Nephron (organoid): ENCODE data around the gene VAMP7.
"Not testable (repeated sequence)": the region's sequence is repeated elsewhere in the genome, so short reads cannot be mapped to it uniquely, and the experiment has no call there.

Experiments
- H3K27ac Mint-ChIP-seq, 3 experiments: 2 replicates each; pipeline ENCODE4 v1.8.0; 2020; ENCODE audit warnings: mixed read lengths in 3 of 3, mild to moderate bottlenecking in 2 of 3, moderate library complexity in 1 of 3
- H3K27me3 Mint-ChIP-seq: 2 replicates; pipeline ENCODE4 v1.8.0; 2021; ENCODE audit warnings: low read depth, mild to moderate bottlenecking, moderate library complexity, mixed read lengths
- H3K36me3 Mint-ChIP-seq: 2 replicates; pipeline ENCODE4 v1.8.0; 2020; ENCODE audit warnings: low read depth, mixed read lengths
- H3K4me1 Mint-ChIP-seq: 2 replicates; pipeline ENCODE4 v1.8.0; 2020; ENCODE audit warnings: mixed read lengths
- H3K4me3 Mint-ChIP-seq, 3 experiments: 2 replicates each; pipeline ENCODE4 v1.8.0; 2020; ENCODE audit warnings: mild to moderate bottlenecking in 3 of 3, mixed read lengths in 3 of 3, moderate library complexity in 2 of 3
- H3K9me3 Mint-ChIP-seq: 2 replicates; pipeline ENCODE4 v1.8.0; 2020; ENCODE audit warnings: mixed read lengths
- CTCF ChIP-seq, 3 experiments: fragments of 200-600 bp; sonication (generic); IDR thresholded peaks; one replicate each; pipeline ENCODE4 v1.5.0; 2021; ENCODE audit warnings: antibody characterized with exemption in 3 of 3; ENCODE audit not compliant: unreplicated experiment in 3 of 3

Gene VAMP7

GRCh38 chrX:155985208-155985607 is 104.1 kb downstream of the VAMP7 start:
- no peak for TF ChIP-seq CTCF (IDR thresholded peaks at IDR 0.05; ENCODE audit: unreplicated experiment in 3 of 3)
- no peaks in the 10 kb centered on the region for H3K4me1 Mint-ChIP-seq
- H3K27me3 Mint-ChIP-seq: no peaks in the 10 kb centered on the region
- no peaks in the 10 kb centered on the region for H3K36me3 Mint-ChIP-seq
- H3K4me3 Mint-ChIP-seq: no peak overlapping the region
- H3K27ac Mint-ChIP-seq: no peak overlapping the region
- H3K9me3 Mint-ChIP-seq: peaks cover 18% of the 10 kb centered on the region

- not testable (repeated sequence) for H3K27ac Mint-ChIP-seq, H3K4me1 Mint-ChIP-seq, H3K36me3 Mint-ChIP-seq, H3K4me3 Mint-ChIP-seq, H3K27me3 Mint-ChIP-seq
- H3K9me3 Mint-ChIP-seq: peaks cover 23% of the 10 kb centered on the region
Observed at GRCh38 chrX:155986995-155987394, 105.8 kb downstream of the VAMP7 start.

GRCh38 chrX:155988859-155989258 is 107.7 kb downstream of the VAMP7 start:
- no peak for TF ChIP-seq CTCF (IDR thresholded peaks at IDR 0.05; ENCODE audit: unreplicated experiment in 3 of 3)
- no peaks in the 10 kb centered on the region for H3K36me3 Mint-ChIP-seq
- H3K9me3 Mint-ChIP-seq: peaks cover 18% of the 10 kb centered on the region
- H3K4me1 Mint-ChIP-seq: no peaks in the 10 kb centered on the region
- H3K4me3 Mint-ChIP-seq: no peak overlapping the region
- no peaks in the 10 kb centered on the region for H3K27me3 Mint-ChIP-seq
- H3K27ac Mint-ChIP-seq: no peak overlapping the region
